ENCODE results near the gene WDSUB1.

Gene WDSUB1, protein sequence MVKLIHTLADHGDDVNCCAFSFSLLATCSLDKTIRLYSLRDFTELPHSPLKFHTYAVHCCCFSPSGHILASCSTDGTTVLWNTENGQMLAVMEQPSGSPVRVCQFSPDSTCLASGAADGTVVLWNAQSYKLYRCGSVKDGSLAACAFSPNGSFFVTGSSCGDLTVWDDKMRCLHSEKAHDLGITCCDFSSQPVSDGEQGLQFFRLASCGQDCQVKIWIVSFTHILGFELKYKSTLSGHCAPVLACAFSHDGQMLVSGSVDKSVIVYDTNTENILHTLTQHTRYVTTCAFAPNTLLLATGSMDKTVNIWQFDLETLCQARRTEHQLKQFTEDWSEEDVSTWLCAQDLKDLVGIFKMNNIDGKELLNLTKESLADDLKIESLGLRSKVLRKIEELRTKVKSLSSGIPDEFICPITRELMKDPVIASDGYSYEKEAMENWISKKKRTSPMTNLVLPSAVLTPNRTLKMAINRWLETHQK

DNA sequence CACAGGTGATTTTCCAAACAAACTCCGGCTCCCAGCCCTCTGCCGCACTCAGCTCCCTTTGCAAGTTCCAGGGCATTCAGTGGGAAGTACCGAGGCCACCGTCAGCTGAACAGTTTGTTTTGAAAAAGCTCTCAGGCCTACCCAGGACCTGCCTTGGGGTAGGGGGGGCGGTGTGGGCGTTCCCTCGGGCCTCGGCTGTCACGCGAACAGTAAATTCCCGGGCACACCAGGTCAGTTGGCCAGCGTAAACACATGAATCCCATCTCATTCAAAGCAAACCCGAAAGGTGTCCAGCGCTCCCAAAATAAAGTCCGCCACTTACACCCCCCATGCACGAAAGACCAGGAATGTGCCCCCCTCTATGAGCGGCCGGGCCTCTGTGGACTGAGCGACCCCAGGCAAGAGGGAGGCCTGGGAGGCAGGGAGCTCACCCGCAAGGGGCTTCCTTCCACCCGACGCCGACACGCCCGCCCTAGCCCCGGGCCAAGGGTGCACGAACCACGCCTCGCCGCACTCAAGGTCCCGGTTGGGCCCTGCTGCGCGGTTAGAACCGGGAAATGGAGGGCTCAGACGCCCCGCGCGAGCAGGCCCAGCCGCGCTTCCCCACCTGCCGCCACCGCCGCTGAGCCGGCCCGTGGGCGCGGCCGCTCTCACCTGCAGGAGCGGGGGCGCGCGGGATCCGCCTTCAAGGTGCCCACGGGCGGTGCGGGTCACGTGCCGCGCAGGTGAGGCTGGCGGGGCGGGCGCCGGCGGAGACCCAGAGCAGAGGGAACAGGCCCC, at the start of gene WDSUB1:
WDSUB1 (minus strand) TSS at position 775 of the 780 bp plus-strand sequence. CDS start 3,634 bp downstream, outside the sequence.
- peak in 2 of 3 experiments; percentile 2 to 18 for DNase-seq (ENCODE audit: low read depth in 3 of 3)

DNA sequence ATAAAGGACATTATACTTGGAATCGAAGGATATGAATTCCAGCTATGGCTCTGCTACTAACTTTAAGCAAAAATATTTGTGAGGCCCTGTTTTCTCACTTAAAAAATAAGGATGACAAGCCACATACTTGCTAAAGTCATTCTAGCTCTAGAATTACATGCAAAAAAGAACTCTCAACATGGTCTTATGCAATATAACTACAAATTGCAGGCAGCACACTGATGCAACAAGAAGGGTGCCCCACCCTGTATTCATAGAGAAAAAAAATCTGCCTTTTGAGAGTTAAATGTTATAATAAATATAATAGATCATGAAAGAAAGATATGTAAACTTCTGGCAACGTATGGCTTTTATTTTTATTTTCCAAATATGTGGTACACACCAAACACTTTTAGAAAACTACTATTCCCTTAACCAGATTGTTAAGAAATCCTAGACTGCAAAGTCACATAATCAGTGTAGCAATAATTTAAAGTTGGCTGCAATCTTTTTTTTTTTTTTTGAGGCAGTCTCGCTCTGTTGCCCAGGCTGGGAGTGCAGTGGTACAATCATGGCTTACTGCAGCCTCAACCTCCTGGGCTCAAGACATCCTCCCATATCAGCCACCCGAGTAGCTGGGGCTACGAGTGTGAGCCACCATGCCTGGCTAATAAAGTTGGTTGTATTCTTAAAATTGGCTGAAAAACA, 40.2 kb upstream of the WDSUB1 start:
- DNase-seq (ENCODE audit: low read depth in 3 of 3): no peak

DNA sequence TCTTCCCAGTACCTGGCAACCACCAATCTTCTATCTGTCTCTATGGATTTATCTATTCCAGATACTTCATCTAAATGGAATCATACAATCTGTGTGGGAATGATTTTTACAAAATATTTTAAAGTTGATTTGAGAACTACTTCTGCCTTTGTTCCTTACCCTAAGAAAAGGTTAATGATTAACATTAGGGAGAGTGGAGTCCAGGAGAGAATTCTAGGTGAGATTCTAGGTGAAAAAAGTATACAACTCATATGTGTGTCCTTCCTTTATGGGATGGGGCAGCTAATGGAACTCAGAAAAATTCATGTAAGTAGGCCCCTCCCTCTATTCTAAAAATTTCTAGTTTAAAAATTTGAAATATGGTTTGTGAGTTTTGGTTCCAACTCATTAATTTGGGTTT, 35.9 kb upstream of the WDSUB1 start:
- DNase-seq (ENCODE audit: low read depth in 3 of 3): no peak

DNA sequence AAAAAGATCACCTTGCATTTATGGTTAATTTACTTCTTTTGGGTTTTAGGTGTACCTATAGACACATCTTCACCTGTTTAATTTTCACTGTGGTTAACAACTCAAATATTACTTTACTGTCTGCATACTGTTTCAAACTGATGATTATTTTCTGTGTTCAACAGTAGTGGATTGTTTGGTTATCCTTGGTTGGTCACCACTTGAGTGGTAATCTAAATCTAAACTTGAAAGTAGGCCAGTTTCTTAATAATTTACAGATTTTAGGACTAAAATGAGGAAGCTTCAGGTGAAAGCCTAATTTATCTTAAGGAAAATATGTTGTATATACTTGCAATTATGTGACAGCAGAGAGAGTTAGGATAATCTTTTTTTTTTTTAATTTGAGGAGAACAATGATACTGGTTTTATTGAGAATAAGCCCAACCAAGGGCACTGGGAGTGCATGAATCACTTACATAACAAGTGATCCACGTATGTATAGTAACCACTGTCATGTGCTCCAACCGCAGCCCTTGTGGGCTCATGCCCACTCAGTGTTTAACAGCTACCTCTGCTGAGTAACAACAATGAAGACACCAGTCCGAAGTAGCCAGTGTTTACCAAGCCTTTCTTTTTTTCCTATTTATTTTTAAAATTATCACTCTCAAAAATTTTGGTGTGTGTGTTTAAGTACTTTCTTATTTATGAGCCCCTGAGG, 31.0 kb upstream of the WDSUB1 start:
- no peak for DNase-seq (ENCODE audit: low read depth in 3 of 3)

DNA sequence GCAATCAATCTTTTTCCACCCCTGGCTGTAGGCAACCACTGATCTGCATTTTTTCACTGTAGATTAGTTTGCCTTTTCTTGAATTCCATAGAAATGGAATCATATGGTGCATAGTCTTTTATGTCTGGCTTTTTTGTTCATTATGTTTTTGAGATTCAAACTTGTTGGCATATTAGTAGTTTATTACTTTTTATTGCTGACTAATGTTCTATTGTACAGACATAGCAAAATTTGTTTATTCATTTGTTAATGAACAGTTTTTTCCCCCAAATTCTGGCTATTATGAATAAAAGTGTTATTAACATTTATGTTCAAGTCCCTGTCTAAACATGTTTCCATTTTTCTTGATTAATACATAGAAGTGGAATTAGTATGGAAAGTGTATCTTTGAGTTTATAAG, 21.4 kb upstream of the WDSUB1 start:
- DNase-seq (ENCODE audit: low read depth in 3 of 3): no peak

DNA sequence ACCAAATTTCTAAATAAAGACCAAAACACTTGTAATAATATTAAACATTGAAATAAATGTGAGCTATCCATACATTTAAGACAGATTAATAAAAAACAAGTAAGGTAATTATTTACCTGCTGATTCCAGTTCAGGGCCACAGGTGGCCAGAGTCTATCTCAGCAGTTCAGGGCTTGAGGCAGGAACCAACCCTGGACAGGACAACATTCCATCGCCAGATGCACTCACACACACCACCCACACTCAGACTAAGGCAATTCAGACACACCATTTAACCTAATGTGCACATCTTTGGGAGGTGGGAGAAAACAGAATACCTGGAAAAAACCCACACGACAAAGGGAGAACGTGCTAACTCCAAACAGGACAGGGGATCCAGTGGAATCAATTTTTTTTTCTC, 14.1 kb upstream of the WDSUB1 start:
- no peak for DNase-seq (ENCODE audit: low read depth in 3 of 3)

DNA sequence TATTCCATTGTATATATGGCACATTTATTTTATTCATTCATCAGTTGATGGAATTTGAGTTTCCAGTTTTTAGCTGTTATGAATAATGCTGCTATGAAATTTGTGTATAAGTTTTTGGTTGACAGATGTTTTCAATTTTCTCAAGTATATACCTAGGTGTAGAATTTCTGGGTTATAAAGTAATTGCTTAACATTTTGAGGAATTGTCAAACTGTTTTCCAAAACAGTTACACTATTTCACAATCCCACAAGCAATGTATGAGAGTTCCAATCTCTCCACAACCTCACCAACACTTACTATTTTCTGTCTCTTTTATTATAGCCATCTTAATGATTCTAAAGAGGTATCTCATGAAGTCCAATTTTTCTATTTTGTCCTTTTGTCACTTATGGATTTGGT, 12.5 kb upstream of the WDSUB1 start:
- no peak for DNase-seq (ENCODE audit: low read depth in 3 of 3)

DNA sequence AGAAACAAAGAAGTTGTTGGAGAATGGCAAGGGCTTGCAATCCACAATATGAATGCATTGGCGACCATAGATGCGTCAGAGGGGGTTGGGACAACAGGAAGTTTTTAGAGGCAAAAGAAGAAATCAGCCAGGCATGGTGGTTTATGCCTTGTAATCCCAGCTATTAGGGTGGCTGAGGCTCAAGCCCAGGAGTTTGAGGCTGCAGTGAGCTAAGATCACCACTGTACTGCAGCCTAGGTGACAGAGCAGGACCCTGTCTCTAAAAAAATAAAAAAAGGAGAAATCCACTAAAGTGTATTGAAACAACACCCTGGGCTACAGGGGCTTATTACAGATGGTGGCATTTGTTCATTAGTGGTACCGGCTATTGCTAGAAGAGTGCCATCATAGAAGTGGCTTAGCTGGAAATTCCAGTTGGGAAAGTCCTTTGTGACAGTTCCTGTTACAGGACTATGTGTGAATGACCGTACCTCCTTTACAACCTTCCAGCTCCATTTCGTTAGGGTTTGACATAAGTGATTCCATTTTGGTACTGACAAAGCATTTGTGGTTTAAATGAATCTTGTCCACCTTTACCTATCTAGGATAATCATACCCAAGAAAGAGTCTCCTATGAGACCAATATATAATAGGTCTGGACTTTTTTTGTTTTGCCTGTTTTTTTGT, 10.7 kb upstream of the WDSUB1 start:
- DNase-seq (ENCODE audit: low read depth in 3 of 3): no peak

DNA sequence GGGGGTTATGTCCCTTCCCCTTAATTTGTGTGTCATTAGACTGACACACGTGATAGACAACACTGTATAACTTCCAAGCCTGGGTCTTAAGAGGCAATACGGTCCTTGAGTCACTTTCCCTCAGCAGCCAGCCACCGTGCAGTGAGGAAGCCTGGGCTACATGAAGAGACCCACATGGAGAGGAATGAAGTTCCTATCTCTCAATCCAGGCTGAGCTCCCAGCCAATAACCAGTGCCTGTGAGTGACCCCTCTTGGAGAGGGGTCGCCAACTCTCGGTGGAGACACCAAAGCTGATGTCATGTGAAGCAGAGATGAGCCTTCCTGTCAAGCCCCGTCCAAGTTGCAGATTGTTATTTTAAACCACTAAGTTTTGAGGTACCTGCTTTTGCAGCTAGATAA, 5.7 kb upstream of the WDSUB1 start:
- DNase-seq (ENCODE audit: low read depth in 3 of 3): no peak

DNA sequence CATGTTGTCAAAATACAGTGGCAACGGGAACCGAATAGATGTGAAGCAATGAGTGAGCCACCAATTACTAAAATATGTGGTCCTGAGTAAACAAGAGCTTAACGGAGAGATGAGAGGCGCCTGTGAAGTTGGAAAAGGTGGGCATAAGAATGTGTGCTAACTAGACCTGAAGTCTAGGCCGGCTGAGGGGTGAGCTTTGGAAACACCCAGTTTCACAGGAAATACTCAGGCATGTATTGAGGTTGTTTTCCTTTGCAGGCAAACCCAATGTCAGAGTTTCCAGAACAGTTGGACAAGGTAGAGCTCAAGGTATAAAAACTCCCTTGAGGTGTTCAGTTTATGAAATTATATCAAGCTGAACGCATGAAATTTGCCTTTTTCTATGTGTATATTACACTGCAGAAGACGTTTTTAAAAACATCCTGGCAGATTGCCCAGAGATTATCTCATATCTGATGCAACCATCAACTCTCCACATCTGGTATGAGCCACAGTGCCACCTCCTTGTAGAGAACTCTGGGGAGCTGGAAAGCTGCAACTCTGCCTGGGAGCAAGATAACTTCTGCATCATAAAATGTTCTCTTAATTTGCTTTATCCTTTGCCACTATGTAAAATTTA, 3.9 kb upstream of the WDSUB1 start:
- DNase-seq (ENCODE audit: low read depth in 3 of 3): no peak

DNA sequence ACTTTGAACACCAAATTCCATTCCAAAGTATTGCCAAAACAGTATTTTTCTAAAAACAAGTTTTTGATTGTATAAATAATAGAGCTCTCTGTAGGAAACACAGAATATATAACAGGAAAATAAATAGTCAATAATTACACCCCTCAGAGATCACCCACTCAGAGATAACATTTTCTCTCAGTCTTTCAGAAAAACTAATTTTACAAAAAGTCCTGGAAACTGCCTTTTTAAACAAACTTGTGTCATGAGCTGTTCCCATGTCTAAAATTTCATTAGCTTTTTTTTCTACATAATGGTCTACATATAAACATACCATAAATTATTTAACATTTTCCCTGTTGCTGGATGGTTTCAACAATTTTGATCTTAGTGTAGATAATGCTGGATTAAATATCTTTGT, 1.2 kb upstream of the WDSUB1 start:
- no peak for DNase-seq (ENCODE audit: low read depth in 3 of 3)

DNA sequence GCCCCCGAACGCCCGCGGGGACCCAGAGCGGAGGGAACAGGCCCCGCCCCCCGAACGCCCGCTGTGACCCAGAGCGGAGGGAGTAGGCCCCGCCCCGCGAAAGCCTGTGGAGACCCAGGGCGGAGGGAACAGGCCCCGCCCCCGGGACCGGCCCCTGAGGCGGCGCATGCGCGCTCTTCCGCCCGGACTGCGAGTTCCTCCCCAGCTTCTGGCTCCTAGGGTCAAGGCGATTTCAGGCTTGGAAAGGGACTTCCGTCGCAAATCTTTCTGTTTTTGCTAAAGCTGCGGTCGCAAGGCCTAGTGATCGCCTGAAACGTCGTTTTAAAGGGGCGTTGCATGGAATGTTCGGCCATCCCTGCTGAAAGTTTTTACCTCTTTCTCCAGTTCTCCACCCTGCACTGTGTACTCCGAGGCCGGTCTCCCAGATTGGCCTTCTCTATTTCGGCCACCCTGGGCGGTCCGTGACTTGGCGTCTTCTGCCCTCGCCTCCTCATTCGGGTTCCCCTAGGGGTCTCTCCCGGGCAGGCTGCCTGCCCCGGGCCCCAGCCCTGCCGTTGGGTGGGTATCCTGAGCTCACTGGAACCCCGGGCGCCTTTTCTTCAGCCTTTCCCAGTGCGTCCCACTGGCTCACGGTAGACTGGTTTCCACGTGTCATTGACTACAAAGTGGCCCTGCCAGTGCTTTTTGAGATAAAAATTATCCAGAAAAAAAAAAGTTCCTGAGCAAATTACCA, 372 bp upstream of the WDSUB1 start:
- DNase-seq (ENCODE audit: low read depth in 3 of 3): peak; percentile 96 to 97 (median 97)

DNA sequence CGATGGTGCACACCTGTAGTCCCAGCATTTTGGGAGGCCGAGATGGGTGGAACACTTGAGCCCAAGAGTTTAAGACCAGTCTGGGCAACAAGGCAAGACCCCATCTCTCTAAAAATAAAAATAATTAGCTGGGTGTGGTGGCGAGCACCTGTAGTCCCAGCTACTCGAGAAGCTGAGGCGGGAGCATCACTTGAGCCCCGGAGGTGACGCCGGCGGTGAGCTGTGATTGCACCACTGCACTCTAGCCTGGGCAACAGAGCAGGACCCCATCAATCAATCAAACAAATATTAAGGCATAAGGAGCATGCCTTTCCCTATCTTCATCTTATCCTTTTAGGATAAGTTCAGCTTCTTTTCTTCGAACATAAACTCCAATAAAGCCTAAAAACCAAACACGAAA, 1.1 kb downstream of the WDSUB1 start:
- DNase-seq (ENCODE audit: low read depth in 3 of 3): no peak

DNA sequence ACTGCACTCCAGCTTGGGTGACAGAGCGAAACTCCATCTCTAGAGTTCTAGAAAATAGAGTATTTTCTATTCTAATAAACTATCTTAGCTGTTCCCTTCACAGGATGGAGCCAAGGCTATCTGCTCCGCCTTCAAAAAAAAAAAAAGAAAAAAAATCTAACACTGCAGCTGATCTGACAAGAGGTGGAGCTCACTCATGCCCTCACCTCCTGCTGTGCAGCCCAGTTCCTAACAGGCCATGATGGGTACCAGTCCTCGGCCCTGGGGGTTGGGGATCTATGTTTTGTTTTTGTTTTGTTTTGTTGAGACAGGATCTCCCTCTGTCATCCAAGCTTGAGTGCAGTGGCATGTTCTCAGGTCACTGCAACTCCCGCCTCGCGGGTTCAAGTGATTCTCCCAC, 3.0 kb downstream of the WDSUB1 start:
- DNase-seq (ENCODE audit: low read depth in 3 of 3): no peak

DNA sequence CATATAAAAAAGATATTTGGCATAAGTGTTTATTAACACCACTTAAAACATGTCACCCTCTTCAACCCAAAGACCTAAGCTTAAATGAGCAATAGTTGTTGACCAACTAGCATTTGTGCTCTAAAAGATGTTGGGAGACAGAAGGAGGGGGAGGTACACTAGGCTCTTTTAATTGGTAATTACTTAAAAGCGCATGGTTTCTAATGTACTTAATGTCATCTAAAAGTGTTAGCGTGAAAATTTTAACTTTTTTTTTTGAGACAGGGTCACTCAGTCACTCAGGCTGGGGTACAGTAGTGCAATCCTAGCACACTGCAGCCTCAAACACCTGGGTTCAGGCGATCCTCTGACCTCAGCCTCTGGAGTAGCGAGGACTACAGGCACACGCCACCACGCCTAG, 5.5 kb downstream of the WDSUB1 start:
- DNase-seq (ENCODE audit: low read depth in 3 of 3): no peak

DNA sequence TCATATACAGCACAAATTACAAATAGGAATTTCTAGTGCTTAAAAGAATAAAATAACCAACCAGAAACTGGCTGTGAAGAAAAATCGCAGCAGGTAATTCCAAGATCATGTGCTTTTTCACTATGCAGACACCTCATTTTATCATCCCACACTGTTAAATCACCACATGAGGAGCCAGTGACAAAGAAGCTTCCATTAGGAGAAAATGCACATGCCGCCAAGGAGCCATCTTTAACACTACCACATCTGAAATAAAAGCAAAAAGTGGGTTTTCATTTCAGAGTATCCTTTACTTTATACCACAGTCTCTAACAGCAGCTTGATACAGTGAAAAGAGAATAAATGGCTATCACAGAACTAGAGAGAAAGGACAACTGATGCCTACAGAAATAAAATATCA, 6.8 kb downstream of the WDSUB1 start:
- DNase-seq (ENCODE audit: low read depth in 3 of 3): no peak

DNA sequence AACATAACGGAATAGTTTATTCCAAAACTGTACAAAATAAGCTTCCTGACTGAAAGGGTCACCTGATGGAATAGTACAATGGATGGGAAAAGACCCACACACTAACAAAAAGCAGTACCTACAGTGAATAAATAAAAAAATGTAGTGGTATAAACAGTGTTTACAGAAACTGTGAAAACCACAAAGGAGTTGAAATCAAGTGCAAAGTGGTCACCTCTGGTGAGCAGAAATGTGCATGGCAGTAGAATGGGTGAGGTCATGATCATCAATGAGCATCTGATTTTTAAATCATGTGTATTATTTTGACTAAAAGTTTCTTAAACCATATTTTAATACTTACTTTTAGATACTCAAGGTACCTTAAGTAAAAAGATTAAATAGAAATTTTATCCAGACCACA, 11.4 kb downstream of the WDSUB1 start:
- DNase-seq (ENCODE audit: low read depth in 3 of 3): no peak

DNA sequence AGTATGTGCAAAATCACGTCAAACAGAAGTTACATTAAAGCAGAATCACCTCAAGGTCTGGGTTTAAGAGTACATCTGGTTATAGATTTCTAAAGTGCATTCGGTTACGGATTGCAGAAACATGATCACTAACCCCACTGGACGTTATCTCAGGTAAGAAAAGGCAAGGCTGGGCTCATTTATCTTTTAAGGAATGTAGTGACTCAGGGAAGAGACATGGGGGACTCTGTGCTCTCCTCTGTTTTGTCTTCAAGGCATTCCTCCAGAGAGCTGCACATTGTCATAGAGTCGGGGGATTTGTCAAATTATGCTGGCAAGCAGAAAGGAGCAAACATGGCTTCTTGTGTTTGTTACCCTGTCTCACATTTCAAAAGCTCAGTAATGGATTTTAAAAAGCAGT, 14.3 kb downstream of the WDSUB1 start:
- DNase-seq (ENCODE audit: low read depth in 3 of 3): no peak

DNA sequence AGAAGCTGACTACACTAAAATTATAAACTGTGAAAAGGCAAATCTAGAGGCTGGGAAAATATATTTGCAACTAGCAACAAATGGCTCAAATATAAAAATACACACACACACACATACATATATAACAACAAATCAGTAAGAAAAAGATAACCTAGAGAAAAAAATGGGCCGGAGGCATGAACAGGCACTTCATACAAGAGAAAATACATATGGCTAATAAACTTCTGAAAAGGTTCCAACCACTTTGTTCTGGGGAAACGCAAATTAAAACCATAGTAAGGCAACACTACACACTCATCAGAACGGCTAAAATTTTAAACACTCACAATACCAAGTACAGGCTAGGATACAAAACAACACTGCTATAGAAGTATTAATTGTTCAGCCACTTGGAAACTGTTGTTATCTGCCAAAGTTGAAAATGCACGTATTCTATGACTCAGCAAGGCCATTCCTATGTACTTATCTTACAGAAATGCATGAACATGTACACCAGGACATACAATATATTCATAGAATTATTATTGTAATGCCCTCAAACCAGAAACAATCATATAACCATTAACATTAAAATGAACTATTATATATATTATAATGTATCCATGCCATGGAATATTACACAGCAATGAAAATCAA, 15.6 kb downstream of the WDSUB1 start:
- no peak for DNase-seq (ENCODE audit: low read depth in 3 of 3)

DNA sequence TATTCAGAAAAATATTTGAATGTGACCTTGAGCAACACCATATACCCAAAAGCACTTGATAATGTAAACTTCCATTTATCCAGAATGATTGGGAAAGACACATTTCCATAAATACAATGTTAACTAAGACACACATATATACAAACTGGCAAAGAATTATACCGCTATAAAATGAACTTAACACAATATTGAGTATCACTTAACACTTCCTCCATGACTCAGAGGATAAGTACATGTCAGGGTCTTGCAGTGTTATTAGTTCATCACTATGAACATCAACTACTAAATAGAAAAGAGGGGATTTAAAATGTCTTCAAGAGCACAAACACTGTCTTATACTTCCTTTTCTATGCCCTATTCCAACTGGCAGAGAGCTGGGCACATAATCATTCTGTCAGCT, 18.6 kb downstream of the WDSUB1 start:
- no peak for DNase-seq (ENCODE audit: low read depth in 3 of 3)

Data from stimulated activated CD4-positive, alpha-beta T cell treated with anti-CD3 and anti-CD28 coated beads, TNF-alpha, amount 100 ng/mL, for 4 hours (primary cell).